ENCODE results near the gene TMEM53.

GRCh38 chr1:44705470-44705869 is 31.2 kb upstream of the TMEM53 start:
- TF ChIP-seq CTCF (IDR thresholded peaks at IDR 0.05; ENCODE audit: insufficient read depth, low read length, poor library complexity, severe bottlenecking) (no peak), EZH2phosphoT487 (conservative IDR thresholded peaks at IDR 0.05; ENCODE audit: low read length) (no peak)

Data from SU-DHL-6 (cell line).